Activated CD4-positive, alpha-beta memory T cell treated with anti-CD3 and anti-CD28 coated beads, Interleukin-2, amount 10 ng/mL, durations not matched to agents 7 days and 5 days (primary cell): Measurements from ENCODE around the gene MTR. TPM values are rescaled to one million over a fixed set of nuclear protein-coding genes. Genes with fewer than 3 reads are reported as not detected.

Source experiments
- total RNA-seq, 2 experiments: library from RNA; stranded (reverse); gene quantifications; one replicate each; pipeline ENCODE4 v1.2.3, GENCODE V29; 2021

Gene MTR
- total RNA-seq, 2 experiments from 2014 or later, result 43.9 to 46.4 TPM

Other genes starting within 250 kb of the MTR start
- 10 to 100 TPM; 32.9 to 33.9 TPM for gene HEATR1, start 190.8 kb upstream of the MTR start, total RNA-seq
- not detected for gene ACTN2, start 108.8 kb upstream of the MTR start, total RNA-seq
- gene MT1HL1, start 209.1 kb downstream of the MTR start, total RNA-seq, result not detected
- under 1 TPM; 0.05 to 0.08 TPM for gene RYR2, start 246.9 kb downstream of the MTR start, total RNA-seq